AG09309 (cell line): Measurements from ENCODE around the gene VEZF1.

Source experiments
- DNase-seq: peaks from one replicate; pipeline ENCODE4 v3.0.0-alpha.2; 2010; ENCODE audit warnings: low read depth
- H3K4me3 ChIP-seq: 2 replicates; pipeline ENCODE4 v1.5.1; 2011; ENCODE audit warnings: mild to moderate bottlenecking, low read depth, low read length, moderate library complexity; ENCODE audit not compliant: control insufficient read depth
- TF ChIP-seq, protein P1 (sequence below): IDR thresholded peaks from 2 replicates; pipeline ENCODE4 v1.5.1; 2011; ENCODE audit warnings: mild to moderate bottlenecking, low read depth, low read length, inconsistent platforms; ENCODE audit not compliant: insufficient read depth, control insufficient read depth; ENCODE audit errors: missing control alignments

Gene VEZF1

DNA sequence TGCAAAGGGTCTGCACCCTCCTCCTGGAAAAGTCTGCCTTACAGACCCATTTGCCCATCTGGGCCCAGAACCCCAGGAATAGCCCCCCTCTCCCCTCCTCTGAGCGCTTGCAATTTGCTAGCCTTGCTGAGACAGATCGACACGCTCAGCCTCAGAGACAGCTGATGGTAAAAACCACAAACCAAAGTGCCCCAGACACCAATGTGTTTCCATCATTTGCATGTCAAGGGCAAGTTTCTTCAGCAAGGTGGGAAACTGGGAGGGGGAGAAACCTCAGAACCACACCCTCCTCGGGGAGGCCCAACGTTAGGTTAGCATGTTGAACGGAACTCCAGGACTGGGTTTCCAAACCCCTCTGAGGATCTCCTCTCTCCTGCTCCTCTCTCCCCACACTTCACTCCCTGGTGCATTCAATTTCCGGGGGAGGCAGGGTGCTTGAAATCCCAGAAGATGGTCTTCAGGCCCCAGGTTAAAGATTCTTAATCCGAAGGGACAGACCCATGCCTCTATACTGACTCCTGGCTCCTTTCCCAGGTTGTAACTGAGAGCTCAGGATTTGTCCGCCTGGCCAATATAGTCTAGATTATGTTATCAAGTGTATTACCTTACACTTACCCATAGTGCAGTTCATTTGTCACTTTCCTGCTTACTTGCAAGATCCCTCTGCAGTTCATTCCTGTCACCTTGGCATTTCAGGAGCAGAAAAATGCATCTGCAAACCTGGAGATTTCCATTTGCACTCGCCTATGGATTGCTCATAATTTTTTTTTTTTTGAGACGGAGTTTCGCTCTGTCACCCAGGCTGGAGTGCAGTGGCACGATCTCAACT is 31.5 kb downstream of the VEZF1 start:
- TF ChIP-seq, protein P1, sequence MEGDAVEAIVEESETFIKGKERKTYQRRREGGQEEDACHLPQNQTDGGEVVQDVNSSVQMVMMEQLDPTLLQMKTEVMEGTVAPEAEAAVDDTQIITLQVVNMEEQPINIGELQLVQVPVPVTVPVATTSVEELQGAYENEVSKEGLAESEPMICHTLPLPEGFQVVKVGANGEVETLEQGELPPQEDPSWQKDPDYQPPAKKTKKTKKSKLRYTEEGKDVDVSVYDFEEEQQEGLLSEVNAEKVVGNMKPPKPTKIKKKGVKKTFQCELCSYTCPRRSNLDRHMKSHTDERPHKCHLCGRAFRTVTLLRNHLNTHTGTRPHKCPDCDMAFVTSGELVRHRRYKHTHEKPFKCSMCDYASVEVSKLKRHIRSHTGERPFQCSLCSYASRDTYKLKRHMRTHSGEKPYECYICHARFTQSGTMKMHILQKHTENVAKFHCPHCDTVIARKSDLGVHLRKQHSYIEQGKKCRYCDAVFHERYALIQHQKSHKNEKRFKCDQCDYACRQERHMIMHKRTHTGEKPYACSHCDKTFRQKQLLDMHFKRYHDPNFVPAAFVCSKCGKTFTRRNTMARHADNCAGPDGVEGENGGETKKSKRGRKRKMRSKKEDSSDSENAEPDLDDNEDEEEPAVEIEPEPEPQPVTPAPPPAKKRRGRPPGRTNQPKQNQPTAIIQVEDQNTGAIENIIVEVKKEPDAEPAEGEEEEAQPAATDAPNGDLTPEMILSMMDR: no peak
- DNase-seq: no peak
- no peak overlapping the region for H3K4me3 ChIP-seq

DNA sequence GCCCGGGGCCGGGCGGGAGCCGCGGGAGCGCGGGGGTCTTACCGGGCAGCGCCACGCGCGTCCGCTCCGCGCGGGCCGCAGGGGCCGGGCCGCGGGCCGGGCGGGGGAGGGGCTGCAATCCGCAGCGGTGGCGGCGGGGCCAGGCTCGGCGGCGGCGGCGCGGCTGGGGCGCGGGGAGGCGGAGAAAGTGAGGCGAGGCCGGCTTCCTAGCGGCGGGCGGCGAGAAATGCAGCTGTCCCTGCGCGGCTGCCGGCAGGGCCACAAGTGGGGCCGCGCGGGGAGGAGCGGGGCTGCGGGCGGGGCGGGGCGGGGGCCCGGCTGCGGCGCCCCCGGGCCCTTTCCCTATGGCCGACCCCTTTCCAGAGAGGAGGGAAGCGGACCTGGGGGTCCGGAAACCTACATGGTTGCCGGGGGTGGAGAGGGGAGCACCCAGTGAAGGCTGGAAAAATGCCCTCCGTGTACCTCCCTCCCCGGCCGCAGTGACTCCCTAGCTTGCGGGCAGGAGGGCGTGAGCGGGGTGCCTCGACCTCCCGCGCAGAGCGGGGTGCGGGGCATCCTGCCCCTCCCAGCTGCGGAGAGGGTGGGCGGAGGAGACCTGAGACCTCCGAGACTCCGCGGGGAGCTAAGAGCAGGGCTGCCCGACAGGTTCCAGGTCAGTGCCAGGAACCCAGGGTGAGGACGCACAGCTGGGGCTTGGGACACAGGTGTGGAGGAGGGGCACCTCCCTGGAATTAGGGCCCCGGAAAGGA is 32.7 kb downstream of the VEZF1 start, which contains the start of gene CUEDC1:
Gene CUEDC1, minus strand, starts transcription at position 230 of the 749 bp plus-strand sequence. CDS start 69,848 bp downstream, outside the sequence.
- DNase-seq: no peak
- H3K4me3 ChIP-seq: peak within 1 kb of the TSS; percentile 73
- TF ChIP-seq, protein P1: peak; percentile 31

DNA sequence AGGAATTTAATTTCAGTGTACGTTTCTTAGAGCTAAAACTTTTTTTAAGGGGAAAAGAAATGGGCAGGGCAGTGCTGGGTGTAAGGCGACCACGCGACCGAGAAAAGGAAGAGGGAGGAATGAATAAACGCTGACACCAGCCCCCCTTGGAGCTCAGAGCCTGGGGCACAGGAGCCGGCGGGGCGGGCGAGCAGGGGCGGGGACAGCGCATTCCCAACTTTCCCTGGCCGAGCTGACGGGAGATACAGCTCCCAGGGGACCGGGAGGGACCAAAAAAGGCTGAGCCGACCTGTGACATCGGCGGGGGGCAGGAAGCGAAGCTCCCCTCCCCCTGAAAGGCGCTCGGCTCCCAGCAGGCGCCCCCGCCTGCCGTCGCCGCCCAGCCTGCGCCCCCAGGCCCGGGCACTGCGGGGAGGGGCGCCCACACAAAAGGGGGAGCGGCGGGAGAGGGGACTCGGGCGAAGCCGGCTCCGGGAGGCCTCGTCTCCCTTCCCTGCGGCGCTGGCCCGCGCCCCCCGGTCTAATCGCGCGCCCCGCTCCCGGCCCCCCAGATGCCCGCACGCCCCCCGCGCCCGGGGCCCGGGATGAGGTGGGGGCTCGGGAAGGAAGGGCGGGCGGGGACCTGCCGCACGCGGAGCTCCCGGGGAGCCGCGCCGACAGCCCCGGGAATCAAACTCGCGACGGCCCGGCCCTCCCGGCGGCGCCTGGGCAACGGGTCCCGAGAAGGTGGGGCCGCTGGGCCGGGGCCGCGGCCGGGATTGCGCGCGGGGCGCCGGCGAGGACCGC is 33.5 kb downstream of the VEZF1 start:
- no peak for DNase-seq
- H3K4me3 ChIP-seq: peak overlapping the region; percentile 73
- TF ChIP-seq, protein P1: no peak

DNA sequence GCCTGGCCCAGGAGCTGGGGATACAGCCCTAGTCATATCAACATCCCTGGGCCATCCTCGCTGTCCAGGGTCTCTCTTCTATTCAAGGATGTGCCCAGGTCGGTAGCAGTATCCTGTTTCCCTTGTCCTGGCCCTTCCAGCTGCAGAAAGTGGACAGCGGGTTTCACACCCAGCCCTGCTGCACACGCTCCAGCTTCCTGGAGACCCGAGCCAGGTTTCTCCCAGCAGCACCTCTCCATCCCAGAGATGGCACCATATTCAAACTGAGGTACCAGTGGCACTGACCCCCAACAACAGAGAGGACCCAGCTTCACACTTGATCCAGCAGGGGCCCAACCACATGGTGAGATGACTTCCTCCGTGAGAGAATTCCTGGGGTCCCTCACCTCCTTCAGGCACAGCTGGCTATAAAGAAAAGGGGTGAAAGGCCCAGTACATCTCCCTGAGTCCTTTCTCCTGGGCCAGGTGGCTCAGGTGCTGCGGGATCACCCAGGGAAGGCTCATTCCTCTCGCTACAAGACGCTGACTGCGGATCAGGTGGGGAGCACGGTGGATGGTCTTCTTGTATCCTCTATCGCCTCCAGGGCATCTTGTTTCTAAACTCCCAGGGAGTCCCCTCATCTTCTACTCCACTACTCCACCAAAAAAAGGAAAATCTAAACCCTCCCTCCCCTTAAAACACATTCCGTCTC is 34.2 kb downstream of the VEZF1 start:
- peak overlapping the region; percentile 73 for H3K4me3 ChIP-seq
- TF ChIP-seq, protein P1: no peak
- no peak for DNase-seq

DNA sequence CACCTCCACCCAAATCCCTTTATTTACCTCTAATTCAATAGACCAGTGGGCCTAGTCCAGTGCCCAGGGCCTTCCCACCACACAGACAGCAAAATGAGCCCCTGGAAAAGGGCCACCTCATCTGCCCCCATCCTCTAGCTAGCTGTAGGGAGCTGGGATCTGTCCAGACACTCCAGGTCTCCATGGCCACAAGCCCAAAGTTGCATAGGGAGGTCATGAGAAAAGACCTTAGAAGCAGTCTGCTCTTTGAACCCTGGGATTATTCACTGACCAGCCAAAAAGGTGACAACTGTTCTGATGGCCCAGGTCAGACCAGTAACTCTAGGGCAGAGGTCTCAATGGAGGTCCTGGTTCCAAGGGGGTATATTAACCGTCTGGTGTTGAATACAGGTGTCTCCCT is 34.8 kb downstream of the VEZF1 start:
- no peak for DNase-seq
- TF ChIP-seq, protein P1: no peak
- no peak overlapping the region for H3K4me3 ChIP-seq

DNA sequence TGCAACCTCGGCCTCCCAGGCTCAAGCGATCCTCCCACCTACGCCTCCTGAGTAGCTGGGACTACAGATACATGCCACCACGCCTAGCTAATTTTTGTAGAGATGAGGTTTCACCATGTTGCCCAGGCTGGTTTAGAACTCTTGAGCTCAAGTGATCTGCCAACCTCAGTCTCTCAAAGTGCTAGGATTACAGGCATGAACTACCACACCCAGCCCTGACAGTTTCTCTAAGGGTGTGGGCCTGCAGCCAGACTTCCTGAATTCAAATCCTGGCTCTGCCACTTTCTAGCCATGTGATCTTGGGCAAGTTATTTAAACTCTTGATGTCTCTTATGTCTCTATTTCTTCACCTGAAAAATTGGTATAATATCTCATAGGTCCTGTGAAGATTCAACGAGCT is 38.4 kb downstream of the VEZF1 start:
- no peak overlapping the region for H3K4me3 ChIP-seq
- no peak for DNase-seq
- TF ChIP-seq, protein P1: no peak
